Measurements from ENCODE around the gene MGP. TPM values are rescaled to one million over a fixed set of nuclear protein-coding genes. Genes with fewer than 3 reads are reported as not detected.

Gene MGP
- total RNA-seq, 1 experiment from 2014 or later, result 0.96 TPM

- no peak for TF ChIP-seq E2F4 (CRISPR knock-in tag; IDR thresholded peaks at IDR 0.05; ENCODE audit: borderline replicate concordance, low read depth)
- no peak for TF ChIP-seq ZNF219 (CRISPR knock-in tag; IDR thresholded peaks at IDR 0.05; ENCODE audit: borderline replicate concordance)
- no peak for TF ChIP-seq GTF2I (CRISPR knock-in tag; conservative IDR thresholded peaks at IDR 0.05)
- TF ChIP-seq USF2 (CRISPR knock-in tag; IDR thresholded peaks at IDR 0.05), result no peak
- no peak for TF ChIP-seq ERG (CRISPR knock-in tag; IDR thresholded peaks at IDR 0.05)
- no peak for TF ChIP-seq STAT6 (CRISPR knock-in tag; conservative IDR thresholded peaks at IDR 0.05; ENCODE audit: low read depth)
- TF ChIP-seq CTCF (IDR thresholded peaks at IDR 0.05), result no peak
- no peak for TF ChIP-seq ETV6 (CRISPR knock-in tag; IDR thresholded peaks at IDR 0.05)
- TF ChIP-seq ATF2 (CRISPR knock-in tag; IDR thresholded peaks at IDR 0.05; ENCODE audit: borderline replicate concordance, low read depth), result no peak
- TF ChIP-seq RELA (CRISPR knock-in tag; IDR thresholded peaks at IDR 0.05; ENCODE audit: borderline replicate concordance), result no peak
- no peak for TF ChIP-seq CDX4 (CRISPR knock-in tag; IDR thresholded peaks at IDR 0.05; ENCODE audit: borderline replicate concordance)
These were observed 17.9 kb upstream of the MGP start (continued) for GRCh38 chr12:14903386-14904098.

GRCh38 chr12:14902465-14902864, 16.8 kb upstream of the MGP start:
- POLR2A ChIA-PET, result interaction anchor here (0.6 kb wide), 2 partner anchors 704 to 827 kb away, joined by 3 read pairs; no protein-coding TSS in a partner anchor
- no peak for ATAC-seq
- Mint-ChIP-seq H3K27ac (no peak overlapping the region), H3K4me1 (peaks cover 6% of the 10 kb centered on the region; the same call in 1 of the 2 replicates), H3K9me3 (no peaks in the 10 kb centered on the region), H3K4me3 (no peak overlapping the region), H3K36me3 (no peaks in the 10 kb centered on the region), H3K27me3 (ENCODE audit: low read depth) (no peaks in the 10 kb centered on the region)
- CTCF ChIA-PET, result no interaction called here
- no peak for DNase-seq (ENCODE audit: low spot score)
- TF ChIP-seq PREB (CRISPR knock-in tag; IDR thresholded peaks at IDR 0.05; ENCODE audit: borderline replicate concordance), result no peak
- TF ChIP-seq E2F5 (CRISPR knock-in tag; IDR thresholded peaks at IDR 0.05), result no peak
- no peak for TF ChIP-seq E2F1 (CRISPR knock-in tag; IDR thresholded peaks at IDR 0.05)
- no peak for TF ChIP-seq IRF1 (CRISPR knock-in tag; IDR thresholded peaks at IDR 0.05)
- TF ChIP-seq USF2 (CRISPR knock-in tag; IDR thresholded peaks at IDR 0.05), result no peak
- TF ChIP-seq HMGXB4 (CRISPR knock-in tag; IDR thresholded peaks at IDR 0.05), result no peak

Data from WTC11 (cell line).